H1 (cell line): ENCODE results near the gene ZC3H18. TPM values are rescaled to one million over a fixed set of nuclear protein-coding genes. Genes with fewer than 3 reads are reported as not detected.

Experiments
- CTCF ChIA-PET: fragments of 300-600 bp; sonication (Branson Sonifier 250); formaldehyde crosslinking; loops from one replicate; lab custom pipeline; 2021; ENCODE audit not compliant: partially characterized antibody; lab: Charles Lee
- POLR2A ChIA-PET: fragments of 300-600 bp; sonication (Branson Sonifier 250); formaldehyde crosslinking; loops from one replicate; lab custom pipeline; 2021; ENCODE audit warnings: inconsistent platforms; ENCODE audit not compliant: partially characterized antibody; lab: Charles Lee
- DNase-seq, 2 experiments: peaks; one replicate each; pipeline versions ENCODE4 v3.0.0 to v3.0.0-alpha.2; 2010 to 2022; ENCODE audit warnings: low spot score in 2 of 2, low read depth in 1 of 2, mixed read lengths in 1 of 2
- FAIRE-seq: peaks from 2 replicates; lab custom pipeline; 2011; peaks lifted over from hg19 to GRCh38; lab: Jason Lieb, UNC
- H2AFZ ChIP-seq: 2 replicates; pipeline ENCODE4 v1.8.1; 2012; ENCODE audit warnings: low read length, inconsistent platforms
- H2AK5ac ChIP-seq: 2 replicates; pipeline ENCODE4 v1.6.1; 2013; ENCODE audit warnings: low read depth, low read length
- H2BK120ac ChIP-seq: replicated peaks from 2 replicates; pipeline ENCODE3; 2013; ENCODE audit warnings: low read depth, low read length, inconsistent platforms
- H2BK12ac ChIP-seq: 2 replicates; pipeline ENCODE4 v1.6.1; 2013; ENCODE audit warnings: low read depth, low read length
- H2BK15ac ChIP-seq: 2 replicates; pipeline ENCODE4 v1.6.1; 2013; ENCODE audit warnings: low read length
- H2BK20ac ChIP-seq: 2 replicates; pipeline ENCODE4 v1.6.1; 2013; ENCODE audit warnings: low read length
- H2BK5ac ChIP-seq: 2 replicates; pipeline ENCODE4 v1.6.1; 2013; ENCODE audit warnings: low read depth, low read length
- H3K14ac ChIP-seq: 2 replicates; pipeline ENCODE4 v1.6.1; 2013; ENCODE audit warnings: inconsistent platforms; ENCODE audit not compliant: insufficient read length
- H3K18ac ChIP-seq: 2 replicates; pipeline ENCODE4 v1.6.1; 2013; ENCODE audit warnings: low read length; ENCODE audit errors: extremely low read depth
- H3K23ac ChIP-seq: 2 replicates; pipeline ENCODE4 v1.6.1; 2013; ENCODE audit warnings: inconsistent platforms; ENCODE audit not compliant: insufficient read length
- H3K23me2 ChIP-seq: 2 replicates; pipeline ENCODE4 v1.6.1; 2013; ENCODE audit warnings: low read depth, low read length
- H3K27ac ChIP-seq: 2 replicates; pipeline ENCODE4 v1.6.1; 2011; ENCODE audit warnings: low read depth, low read length, inconsistent platforms
- H3K27me3 ChIP-seq, 4 experiments: replicated peaks in 1 of 4; 1 replicate in 1 of 4; 2 replicates in 3 of 4; pipeline versions ENCODE4 v1.6.1 to v1.8.1; 2011 to 2013; ENCODE audit warnings: low read length in 3 of 4, mild to moderate bottlenecking in 3 of 4, inconsistent platforms in 2 of 4, mixed read lengths in 2 of 4, moderate library complexity in 1 of 4; ENCODE audit not compliant: control insufficient read depth in 3 of 4, insufficient read depth in 3 of 4; ENCODE audit errors: extremely low read depth in 1 of 4
- H3K36me3 ChIP-seq, 4 experiments: 2 replicates each; pipeline versions ENCODE4 v1.6.1 to v1.8.1; 2011 to 2013; ENCODE audit warnings: mild to moderate bottlenecking in 4 of 4, low read length in 3 of 4, moderate library complexity in 2 of 4, control low read depth in 1 of 4, inconsistent platforms in 1 of 4; ENCODE audit not compliant: insufficient read depth in 4 of 4, control insufficient read depth in 2 of 4
- H3K4ac ChIP-seq: replicated peaks from 2 replicates; pipeline ENCODE3; 2013; ENCODE audit warnings: low read length, low read depth, mixed read lengths, inconsistent platforms; ENCODE audit not compliant: insufficient read length
- H3K4me1 ChIP-seq, 4 experiments: replicated peaks in 1 of 4; 1 replicate in 1 of 4; 2 replicates in 3 of 4; pipeline versions ENCODE4 v1.6.1 to v1.8.1; 2011 to 2013; ENCODE audit warnings: low read length in 3 of 4, inconsistent platforms in 2 of 4, mixed read lengths in 1 of 4; ENCODE audit not compliant: insufficient read depth in 4 of 4, control insufficient read depth in 3 of 4
- H3K4me2 ChIP-seq, 2 experiments: 2 replicates each; pipeline versions ENCODE4 v1.6.1 to v1.8.1; 2011 to 2013; ENCODE audit warnings: low read depth in 2 of 2, low read length in 2 of 2, control low read depth in 1 of 2, inconsistent platforms in 1 of 2, mild to moderate bottlenecking in 1 of 2; ENCODE audit not compliant: insufficient read depth in 1 of 2
- H3K4me3 ChIP-seq, 4 experiments: fragments of 200-600, 300-600 bp in 1 of 4; sonication (generic), shearing (Covaris generic), sonication (Bioruptor Twin) in 1 of 4; 2 replicates each; pipeline versions ENCODE4 v1.5.1 to v1.8.1; 2011 to 2016; ENCODE audit warnings: low read length in 4 of 4, low read depth in 3 of 4, control low read depth in 2 of 4, inconsistent platforms in 2 of 4, mild to moderate bottlenecking in 2 of 4, mixed read lengths in 1 of 4, moderate library complexity in 1 of 4; ENCODE audit not compliant: insufficient read depth in 2 of 4; ENCODE audit errors: extremely low read depth in 1 of 4
- H3K56ac ChIP-seq: replicated peaks from 2 replicates; pipeline ENCODE3; 2013; ENCODE audit warnings: low read depth, mild to moderate bottlenecking, mixed read lengths, low read length, inconsistent platforms; ENCODE audit not compliant: insufficient read length
- H3K79me1 ChIP-seq: 2 replicates; pipeline ENCODE4 v1.6.1; 2013; ENCODE audit warnings: low read depth, low read length, control low read depth
- H3K79me2 ChIP-seq, 2 experiments: 2 replicates each; pipeline versions ENCODE4 v1.6.1 to v1.8.1; 2012 to 2013; ENCODE audit warnings: low read length in 2 of 2, mild to moderate bottlenecking in 2 of 2, inconsistent platforms in 1 of 2; ENCODE audit not compliant: insufficient read depth in 2 of 2, control insufficient read depth in 1 of 2
- H3K9ac ChIP-seq, 4 experiments: replicated peaks in 1 of 4; 1 replicate in 1 of 4; 2 replicates in 3 of 4; pipeline versions ENCODE4 v1.6.1 to v1.8.1; 2011 to 2013; ENCODE audit warnings: low read depth in 3 of 4, low read length in 3 of 4, control low read depth in 2 of 4, mild to moderate bottlenecking in 2 of 4, moderate library complexity in 2 of 4, inconsistent platforms in 1 of 4; ENCODE audit errors: extremely low read depth in 1 of 4
- H3K9me3 ChIP-seq, 2 experiments: 2 replicates each; pipeline versions ENCODE4 v1.6.1 to v1.8.1; 2012 to 2013; ENCODE audit warnings: mild to moderate bottlenecking in 2 of 2, moderate library complexity in 2 of 2, control low read depth in 1 of 2, inconsistent platforms in 1 of 2, low read depth in 1 of 2, low read length in 1 of 2, mixed read lengths in 1 of 2; ENCODE audit not compliant: insufficient read depth in 2 of 2
- H4K20me1 ChIP-seq, 2 experiments: replicated peaks in 1 of 2; 2 replicates each; pipeline versions ENCODE3 to v1.8.1; 2011 to 2013; ENCODE audit warnings: inconsistent platforms in 2 of 2, low read length in 2 of 2, mild to moderate bottlenecking in 1 of 2; ENCODE audit not compliant: insufficient read depth in 2 of 2, control insufficient read depth in 1 of 2
- H4K5ac ChIP-seq: 2 replicates; pipeline ENCODE4 v1.6.1; 2013; ENCODE audit warnings: low read length, low read depth, mixed read lengths, inconsistent platforms; ENCODE audit not compliant: insufficient read length
- H4K8ac ChIP-seq: 2 replicates; pipeline ENCODE4 v1.8.0; 2013; ENCODE audit warnings: mild to moderate bottlenecking, moderate library complexity, low read length, inconsistent platforms; ENCODE audit not compliant: insufficient read depth; ENCODE audit errors: extremely low read depth
- H4K91ac ChIP-seq: replicated peaks from 2 replicates; pipeline ENCODE3; 2013; ENCODE audit warnings: low read length, mixed read lengths, inconsistent platforms; ENCODE audit not compliant: insufficient read length
- ATF2 ChIP-seq: IDR thresholded peaks from 2 replicates; pipeline ENCODE4 v1.6.1; 2012; ENCODE audit warnings: low read length, inconsistent platforms
- BACH1 ChIP-seq: IDR thresholded peaks from 2 replicates; pipeline ENCODE4 v1.6.1; 2012; ENCODE audit warnings: low read length, improper control_type of control experiment
- CHD1 ChIP-seq: IDR thresholded peaks from 2 replicates; pipeline ENCODE4 v1.6.1; 2012; ENCODE audit warnings: low read depth, low read length, improper control_type of control experiment
- CREB1 ChIP-seq: IDR thresholded peaks from 2 replicates; pipeline ENCODE4 v1.6.1; 2012; ENCODE audit warnings: inconsistent platforms
- CTBP2 ChIP-seq: IDR thresholded peaks from 2 replicates; pipeline ENCODE4 v1.7.0; 2011; ENCODE audit warnings: borderline replicate concordance, mild to moderate bottlenecking, moderate library complexity, mixed read lengths, low read length; ENCODE audit not compliant: insufficient read depth, insufficient read length
- JUN ChIP-seq: IDR thresholded peaks from 2 replicates; pipeline ENCODE4 v1.6.1; 2011; ENCODE audit warnings: low read depth, mild to moderate bottlenecking, improper control_type of control experiment, low read length
- KDM4A ChIP-seq: IDR thresholded peaks from one replicate; pipeline ENCODE4 v1.7.1; 2012; ENCODE audit warnings: low read depth, mild to moderate bottlenecking, moderate library complexity, low read length, inconsistent platforms; ENCODE audit not compliant: severe bottlenecking
- POLR2A ChIP-seq, 2 experiments: IDR thresholded peaks; 1 replicate in 1 of 2; 2 replicates in 1 of 2; pipeline ENCODE4 v1.6.1; 2011; ENCODE audit warnings: low read depth in 2 of 2, low read length in 2 of 2, mild to moderate bottlenecking in 2 of 2; ENCODE audit errors: control extremely low read depth in 1 of 2
- RFX5 ChIP-seq: IDR thresholded peaks from 2 replicates; pipeline ENCODE4 v1.6.1; 2011; ENCODE audit warnings: low read depth, low read length, improper control_type of control experiment, borderline replicate concordance
- SIRT6 ChIP-seq: IDR thresholded peaks from one replicate; pipeline ENCODE4 v1.7.1; 2012; ENCODE audit warnings: low read length, inconsistent platforms
- TEAD4 ChIP-seq: IDR thresholded peaks from 2 replicates; pipeline ENCODE4 v1.6.1; 2012; ENCODE audit warnings: low read depth, low read length, inconsistent platforms, mixed read lengths
- WGBS, 2 experiments: shearing (Covaris generic) in 1 of 2; methylation state at CpG; one replicate each; pipeline versions ENCODE4 v1.1.6 to v1.1.7; 2013 to 2015; ENCODE audit warnings: low lambda C conversion rate in 2 of 2, mixed read lengths in 2 of 2, inconsistent platforms in 1 of 2, low coverage in 1 of 2, missing lambda C conversion rate in 1 of 2; ENCODE audit not compliant: insufficient replicate concordance in 2 of 2, insufficient coverage in 1 of 2, insufficient read length in 1 of 2; ENCODE audit errors: extremely low coverage in 1 of 2, missing lambda C conversion rate in 1 of 2; 5-methylcytosine and 5-hydroxymethylcytosine counted together
- polyA plus RNA-seq, 7 experiments: library from polyadenylated mRNA; depleted of rRNA in 3 of 7; stranded (reverse) in 5 of 7; unstranded in 2 of 7; fragments of >200 nt in 5 of 7; fragments of 200-250 nt in 2 of 7; gene quantifications; 1 replicate in 5 of 7; 2 replicates in 1 of 7; 4 replicates in 1 of 7; pipeline versions ENCODE4 v1.2.1 to v1.2.3, GENCODE V29; 2011 to 2013; ENCODE audit warnings: missing spikeins in 2 of 7, mixed read lengths in 2 of 7
- total RNA-seq: library from RNA; stranded (reverse); fragmentation: NEBNext Ultra II Directional; extraction: Animal tissue kit (Norgen Biotek cat#: 25700); gene quantifications from 2 replicates; pipeline ENCODE4 v1.2.1, GENCODE V29; 2021

The ZC3H18 gene
- total and polyA plus RNA-seq, 2 of the 8 experiments (the other 6 are each of a cell fraction or from before 2014, with no cell fraction given): 12.1 to 73.2 TPM

GRCh38 chr16:88640498-88641247, 70.5 kb downstream of the ZC3H18 start:
- Histone ChIP-seq H3K14ac (no peak overlapping the region), H4K8ac (no peak overlapping the region), H3K4ac (no peak overlapping the region), H2AFZ (no peak overlapping the region), H2BK15ac (no peak overlapping the region), H3K9ac (no peak overlapping the region), H3K36me3 (peaks cover 0 to 5% (median 0%) of the 10 kb centered on the region in 4 experiments; a peak in 1 of 8 replicates), H3K4me2 (no peak overlapping the region), H4K5ac (no peak overlapping the region), H2BK120ac (no peak overlapping the region), H3K27ac (no peak overlapping the region), H3K4me1 (peaks cover 5 to 31% (median 22%) of the 10 kb centered on the region in 4 experiments), H3K27me3 (0 out of 7 replicates have a peak, but pooled peaks cover 0 to 4% (median 1%) of the 10 kb centered on the region in 4 experiments), H3K79me1 (0 out of 2 replicates have a peak, but pooled peaks cover 3% of the 10 kb centered on the region), H3K4me3 (no peak overlapping the region)
- TF ChIP-seq TEAD4 (no peak), RFX5 (no peak), CTBP2 (no peak), BACH1 (no peak), ATF2 (no peak), JUN (no peak), KDM4A (no peak), CHD1 (no peak), CREB1 (no peak), SIRT6 (no peak), POLR2A (IDR thresholded peaks at IDR 0.05; ENCODE audit: control extremely low read depth in 1 of 2, low read depth in 2 of 2, low read length in 2 of 2) (no peak)
- TF ChIP-seq, all 59 proteins: peak for 0
- Histone ChIP-seq H3K18ac (peak overlapping the region; percentile 71; the same call in 1 of the 2 replicates), H3K56ac (no peak overlapping the region), H3K23ac (no peak overlapping the region), H4K20me1 (peaks cover 0 to 3% of the 10 kb centered on the region in 2 experiments), H3K9me3 (no peaks in the 10 kb centered on the region), H2BK5ac (no peak overlapping the region), H3K79me2 (no peaks in the 10 kb centered on the region), H4K91ac (peak overlapping the region; percentile 15), H2BK12ac (no peak overlapping the region), H2AK5ac (peak overlapping the region; percentile 99; the same call in 1 of the 2 replicates), H2BK20ac (no peak overlapping the region), H3K23me2 (peaks cover 2% of the 10 kb centered on the region; the same call in 1 of the 2 replicates)
- FAIRE-seq: no peak
- POLR2A ChIA-PET: interaction anchor here (1.0 to 3.5 kb wide), 5 partner anchors 8 to 82 kb away, joined by 3 to 35 read pairs (median 13); partner anchors contain the start of genes CYBA and MVD
- CTCF ChIA-PET: interaction anchor here (1.0 to 3.0 kb wide), 8 partner anchors 9 to 97 kb away, joined by 3 to 19 read pairs (median 4); no protein-coding TSS in a partner anchor
- no peak for DNase-seq
- 89% methylated on average over 17 of the region's 17 CpGs; no CpG with 5 or more reads in 1 of the 2 experiments for WGBS, 2 experiments
